K562 (cell line): Measurements from ENCODE around the gene C1QTNF5. TPM values are rescaled to one million over a fixed set of nuclear protein-coding genes. Genes with fewer than 3 reads are reported as not detected.
A peak's percentile ranks its signal among the peaks of the same experiment; 100 is the strongest.

Experiments used
- BRF1 ChIP-seq: IDR thresholded peaks from 3 replicates; pipeline ENCODE4 v1.6.1; 2011; ENCODE audit warnings: borderline replicate concordance, mild to moderate bottlenecking; ENCODE audit not compliant: insufficient read length; ENCODE audit errors: extremely low read depth
- CHD2 ChIP-seq: IDR thresholded peaks from 2 replicates; pipeline ENCODE4 v1.6.1; 2011; ENCODE audit warnings: low read depth, low read length
- DACH1 ChIP-seq: fragments of 450-650 bp; IDR thresholded peaks from 2 replicates; pipeline ENCODE4 v1.6.1; 2018; ENCODE audit not compliant: partially characterized antibody
- DEAF1 ChIP-seq: fragments of 450-650 bp; formaldehyde crosslinking; IDR thresholded peaks from 2 replicates; pipeline ENCODE4 v1.4.0; 2020; ENCODE audit warnings: mild to moderate bottlenecking, moderate library complexity
- DIDO1 ChIP-seq: fragments of 450-650 bp; IDR thresholded peaks from 2 replicates; pipeline ENCODE4 v1.6.1; 2016; ENCODE audit warnings: low read depth, missing biosample characterization, missing genetic modification characterization
- DNMT1 ChIP-seq: fragments of 450-650 bp; IDR thresholded peaks from 2 replicates; pipeline ENCODE4 v1.6.1; 2016; ENCODE audit warnings: antibody characterized with exemption, mild to moderate bottlenecking
- E2F1 ChIP-seq: sonication (generic); formaldehyde crosslinking; IDR thresholded peaks from 2 replicates; pipeline ENCODE4 v1.8.1; 2023; ENCODE audit warnings: mild to moderate bottlenecking, missing genetic modification reagents, moderate library complexity
- HIVEP1 ChIP-seq: fragments of 250-450 bp; sonication (Bioruptor Pico); IDR thresholded peaks from 2 replicates; pipeline ENCODE4 v1.4.0; 2020; ENCODE audit warnings: mild to moderate bottlenecking
- IRF9 ChIP-seq: fragments of 450-650 bp; IDR thresholded peaks from 2 replicates; pipeline ENCODE4 v1.6.1; 2016; ENCODE audit warnings: missing biosample characterization, missing genetic modification characterization
- MXI1 ChIP-seq: IDR thresholded peaks from 2 replicates; pipeline ENCODE4 v1.6.1; 2011; ENCODE audit warnings: low read depth, mild to moderate bottlenecking, improper control_type of control experiment, low read length
- NEUROD1 ChIP-seq: fragments of 150-350 bp; IDR thresholded peaks from 2 replicates; pipeline ENCODE4 v1.6.1; 2014; ENCODE audit warnings: borderline replicate concordance, low read length, low read depth; ENCODE audit not compliant: partially characterized antibody
- POLR2AphosphoS5 ChIP-seq: IDR thresholded peaks from 2 replicates; pipeline ENCODE4 v1.6.1; 2011; ENCODE audit warnings: mild to moderate bottlenecking, low read depth, low read length, moderate library complexity; ENCODE audit not compliant: control insufficient read depth, insufficient read depth
- POLR2H ChIP-seq: IDR thresholded peaks from 2 replicates; pipeline ENCODE4 v1.6.1; 2016; ENCODE audit warnings: missing genetic modification characterization, low read depth, mild to moderate bottlenecking, control low read depth, missing compliant biosample characterization, moderate library complexity
- RB1 ChIP-seq: fragments of 450-650 bp; IDR thresholded peaks from 2 replicates; pipeline ENCODE4 v1.6.1; 2017; ENCODE audit warnings: low read depth, mild to moderate bottlenecking
- RBM25 ChIP-seq: fragments of 200-400 bp; formaldehyde crosslinking; IDR thresholded peaks from 2 replicates; pipeline ENCODE4 v1.6.1; 2018; ENCODE audit warnings: low read length, low read depth, moderate library complexity; ENCODE audit not compliant: severe bottlenecking
- SNIP1 ChIP-seq: fragments of 450-650 bp; IDR thresholded peaks from 2 replicates; pipeline ENCODE4 v1.7.1; 2017; ENCODE audit warnings: low read depth, mild to moderate bottlenecking
- TFE3 ChIP-seq: fragments of 450-650 bp; formaldehyde crosslinking; IDR thresholded peaks from 2 replicates; pipeline ENCODE4 v1.4.0; 2020; ENCODE audit warnings: mild to moderate bottlenecking, mixed read lengths
- ZBTB2 ChIP-seq: fragments of 450-650 bp; IDR thresholded peaks from 2 replicates; pipeline ENCODE4 v1.6.1; 2016; ENCODE audit warnings: antibody characterized with exemption
- ZNF324 ChIP-seq: fragments of 250-450 bp; sonication (Bioruptor Pico); IDR thresholded peaks from 2 replicates; pipeline ENCODE4 v1.4.0; 2020; ENCODE audit warnings: mild to moderate bottlenecking
- ZNF717 ChIP-seq: fragments of 250-450 bp; sonication (Bioruptor Pico); IDR thresholded peaks from 2 replicates; pipeline ENCODE4 v1.5.0; 2021
- ZNF79 ChIP-seq: fragments of 250-450 bp; sonication (Bioruptor Pico); IDR thresholded peaks from 2 replicates; pipeline ENCODE4 v1.4.0; 2020; ENCODE audit warnings: low read depth, mild to moderate bottlenecking, moderate library complexity
- polyA plus RNA-seq, 8 experiments: library from polyadenylated mRNA; depleted of rRNA in 4 of 8; stranded (reverse) in 5 of 8; unstranded in 3 of 8; fragments of >200 nt; fragmentation: Nextera tagmentation in 2 of 8; fragmentation: Illumina TruSeq in 1 of 8; extraction: Ambion mirVana in 2 of 8; extraction: Trizol in 1 of 8; gene quantifications; 2 replicates each; pipeline versions ENCODE4 v1.2.1 to v1.2.3, GENCODE V29; 2011 to 2014; ENCODE audit warnings: inconsistent platforms in 1 of 8, missing spikeins in 1 of 8
- total RNA-seq, 7 experiments: library from RNA; depleted of rRNA in 6 of 7; stranded (reverse); fragments of >200 nt in 6 of 7; fragmentation: Illumina TruSeq in 2 of 7; extraction: Trizol in 2 of 7; gene quantifications; 2 replicates each; pipeline versions ENCODE4 v1.2.1 to v1.2.3, GENCODE V29; 2011 to 2021; ENCODE audit warnings: low replicate concordance in 1 of 7

C1QTNF5 gene
- total and polyA plus RNA-seq, 9 of the 15 experiments (the other 6 are each of a cell fraction or from before 2014, with no cell fraction given) = 0.07 to 0.76 (median 0.24) TPM; not detected in 1

GRCh38 chr11:119363851-119364590 lies 23.3 kb upstream of the C1QTNF5 start (continued):
- no peak for TF ChIP-seq MXI1
- TF ChIP-seq SNIP1 = no peak
- no peak for TF ChIP-seq ZNF324 (CRISPR knock-in tag)
- TF ChIP-seq ZBTB2 = no peak
- no peak for TF ChIP-seq IRF9
- TF ChIP-seq HIVEP1 = no peak
- TF ChIP-seq RB1 = no peak
- peak; percentile 18; the same call in 1 of the 2 replicates for TF ChIP-seq E2F1 (CRISPR knock-in tag)
- no peak for TF ChIP-seq DIDO1
- no peak for TF ChIP-seq RBM25
- no peak for TF ChIP-seq TFE3 (CRISPR knock-in tag)
- no peak for TF ChIP-seq BRF1
- no peak for TF ChIP-seq POLR2H (tag)
- peak; percentile 30; the same call in 1 of the 2 replicates for TF ChIP-seq CHD2
- TF ChIP-seq NEUROD1 = no peak
- no peak for TF ChIP-seq DNMT1
- peak; percentile 60 for TF ChIP-seq POLR2AphosphoS5
- TF ChIP-seq ZNF79 (CRISPR knock-in tag) = no peak
- TF ChIP-seq ZNF717 (CRISPR knock-in tag) = no peak
- TF ChIP-seq DEAF1 = no peak
- TF ChIP-seq DACH1 = no peak
